ENCODE data around the gene MYH10.

Gene MYH10

DNA sequence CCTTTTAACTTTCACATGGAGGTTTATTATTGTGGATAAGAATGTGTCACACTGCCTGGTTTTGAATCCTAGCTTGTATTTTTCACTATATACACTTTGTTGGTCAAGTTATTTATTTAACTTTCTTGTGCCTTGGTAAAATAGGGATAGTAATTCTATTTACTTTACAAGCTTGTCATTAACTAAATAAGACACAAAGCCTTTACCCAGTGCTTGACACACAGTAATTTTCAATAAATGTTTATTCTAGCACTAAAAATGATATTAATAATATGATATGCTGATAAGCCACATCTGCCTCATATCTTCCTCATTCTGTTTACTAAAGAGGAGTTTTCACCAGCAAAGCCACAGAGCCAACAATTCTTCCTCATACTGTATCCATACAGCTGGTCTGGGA, 27.8 kb downstream of the MYH10 start:
- no peak for DNase-seq

- no peak for DNase-seq
Measured at GRCh38 chr17:8599351-8600011, 31.0 kb downstream of the MYH10 start.

- no peak for DNase-seq
Measured at GRCh38 chr17:8598913-8599312, 31.6 kb downstream of the MYH10 start.

- DNase-seq, result no peak
Measured at GRCh38 chr17:8593830-8594229, 36.7 kb downstream of the MYH10 start.

GRCh38 chr17:8593276-8593675, 37.2 kb downstream of the MYH10 start:
- no peak for DNase-seq

DNA sequence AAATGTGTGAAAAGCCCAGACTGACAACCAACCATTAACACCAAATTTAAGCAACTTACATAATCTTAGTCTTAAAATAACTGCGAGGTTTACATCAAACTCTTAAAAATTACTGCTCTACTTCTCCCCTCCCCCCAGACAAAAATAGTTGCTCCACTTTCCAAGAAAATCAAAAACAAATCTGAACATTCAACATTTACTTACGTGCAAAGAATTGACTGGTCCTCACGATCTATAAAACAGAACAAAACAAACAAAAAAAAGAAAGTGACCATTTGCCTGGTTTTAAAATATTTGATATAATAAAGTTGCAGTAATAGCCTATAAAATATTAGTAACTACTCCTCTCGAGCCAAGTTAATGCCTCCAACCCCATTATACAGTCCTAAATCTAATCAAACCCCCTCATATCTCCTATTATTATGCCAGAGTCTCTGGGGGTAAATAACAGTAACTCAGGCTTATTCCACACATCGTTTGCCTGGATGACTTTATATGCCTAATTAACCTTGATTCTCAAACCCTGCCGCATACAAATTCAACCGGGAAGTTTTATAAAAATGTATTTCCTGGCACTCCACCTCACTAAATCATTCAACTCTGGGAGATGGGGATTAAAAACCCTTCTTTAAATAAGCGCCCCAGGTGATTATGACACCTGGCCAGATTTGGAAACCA, 41.5 kb downstream of the MYH10 start:
- no peak for DNase-seq

DNA sequence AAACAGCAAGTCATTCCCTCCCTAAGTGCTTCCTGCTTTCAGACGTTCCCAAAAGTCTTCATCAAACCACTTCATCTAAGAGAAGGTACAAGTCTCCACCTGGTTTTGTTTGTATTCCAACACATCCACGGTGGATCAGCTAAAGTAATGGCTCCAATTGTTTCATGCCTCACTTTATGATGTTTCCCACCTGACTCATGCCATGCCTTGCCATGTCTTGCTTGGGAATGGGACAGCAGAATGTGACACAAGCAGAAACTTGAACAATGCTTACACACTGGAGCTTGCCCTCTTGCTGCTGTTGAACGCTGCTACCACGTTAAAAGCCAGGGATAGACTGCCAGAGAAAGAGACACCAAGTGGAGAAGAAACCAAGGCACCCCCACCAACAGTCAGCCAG, 43.8 kb downstream of the MYH10 start:
- no peak for DNase-seq

DNA sequence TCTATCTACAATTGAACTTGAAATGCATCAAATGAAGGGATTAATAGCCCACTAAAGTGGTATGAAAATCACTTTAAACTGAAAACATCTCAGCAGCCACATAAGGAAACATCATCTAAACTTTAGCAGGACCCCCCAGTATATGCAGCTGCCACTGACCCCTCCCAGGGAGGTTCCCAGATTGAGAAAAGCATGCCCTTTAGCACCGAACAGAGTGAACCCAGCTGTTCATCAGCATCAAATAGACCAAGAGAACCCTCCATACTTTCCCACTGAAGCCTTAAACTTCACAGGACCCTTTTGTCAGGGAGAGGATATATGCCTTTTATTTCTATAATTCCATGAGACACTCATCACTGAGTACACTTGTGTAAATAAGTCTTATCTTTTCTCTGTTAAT, 44.6 kb downstream of the MYH10 start:
- DNase-seq, result no peak

DNA sequence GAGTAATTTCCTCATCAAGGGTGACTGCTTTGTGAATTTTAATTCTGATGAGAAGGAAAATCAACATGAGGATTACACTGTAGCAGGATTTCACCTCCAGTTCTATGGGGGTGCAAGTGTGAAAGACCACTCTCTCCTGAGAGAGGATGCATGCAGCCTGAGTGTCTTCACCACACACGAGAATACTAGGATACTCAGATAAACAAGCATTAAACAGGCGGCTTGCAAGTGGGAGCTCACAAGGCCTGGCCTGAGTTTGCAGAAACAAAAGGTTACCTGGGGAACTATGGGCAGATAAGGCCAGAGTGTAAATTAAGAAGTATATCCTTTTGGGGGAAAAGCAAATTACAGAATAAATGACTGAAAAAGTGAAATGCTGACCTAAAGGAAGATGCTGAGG, 46.6 kb downstream of the MYH10 start:
- no peak for DNase-seq

DNA sequence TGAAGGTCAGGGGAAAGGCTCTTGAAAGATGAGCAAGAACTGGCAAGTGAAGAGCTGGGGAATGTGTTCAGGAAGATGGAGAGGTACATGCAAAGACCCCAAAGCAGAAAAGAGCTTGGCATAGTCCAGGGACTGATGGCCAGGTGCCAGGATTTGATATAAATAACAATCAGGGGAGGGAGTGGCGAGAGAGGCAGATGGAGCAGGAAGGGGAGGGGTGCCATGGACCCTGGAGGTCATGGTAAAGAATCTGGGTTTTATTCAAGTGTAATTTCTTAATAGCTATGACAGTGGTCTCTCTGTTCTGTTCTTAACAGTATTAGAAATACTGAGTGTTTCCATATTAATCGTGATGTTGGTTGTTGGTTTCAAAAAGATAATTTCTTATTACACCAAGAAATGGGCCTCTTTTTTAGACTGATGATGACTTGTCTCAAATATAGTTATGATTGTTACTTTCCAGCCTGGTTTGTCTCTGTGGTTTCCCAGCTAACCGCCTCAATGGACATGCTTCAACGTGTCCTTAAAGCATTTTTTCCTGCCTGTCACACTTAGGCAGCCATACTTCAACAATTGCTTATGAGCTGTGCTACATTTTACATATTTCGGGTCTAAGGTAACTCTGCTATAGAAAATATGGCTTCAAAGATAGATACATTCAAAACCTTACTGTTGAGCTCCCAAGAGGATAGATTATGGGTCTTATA, 49.4 kb downstream of the MYH10 start:
- no peak for DNase-seq

DNA sequence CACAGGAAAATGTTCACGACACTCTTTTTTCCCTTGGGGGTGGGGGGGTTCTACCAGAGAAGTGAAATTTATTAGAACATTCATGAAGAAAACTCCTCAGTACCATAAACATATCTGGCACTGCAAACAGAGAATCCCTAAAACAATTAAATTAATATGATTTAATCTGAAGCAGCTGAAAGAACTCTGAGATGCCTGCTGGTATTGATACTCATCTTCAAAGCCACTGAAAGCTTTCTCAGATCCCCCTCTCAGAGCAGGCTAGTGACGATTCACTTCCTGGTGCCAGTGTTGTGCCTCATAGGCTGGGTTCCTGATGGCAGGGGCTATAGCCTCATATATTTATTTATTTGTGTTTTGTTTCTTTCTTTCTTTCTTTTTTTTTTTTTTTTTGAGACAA, 52.7 kb downstream of the MYH10 start:
- no peak for DNase-seq

DNA sequence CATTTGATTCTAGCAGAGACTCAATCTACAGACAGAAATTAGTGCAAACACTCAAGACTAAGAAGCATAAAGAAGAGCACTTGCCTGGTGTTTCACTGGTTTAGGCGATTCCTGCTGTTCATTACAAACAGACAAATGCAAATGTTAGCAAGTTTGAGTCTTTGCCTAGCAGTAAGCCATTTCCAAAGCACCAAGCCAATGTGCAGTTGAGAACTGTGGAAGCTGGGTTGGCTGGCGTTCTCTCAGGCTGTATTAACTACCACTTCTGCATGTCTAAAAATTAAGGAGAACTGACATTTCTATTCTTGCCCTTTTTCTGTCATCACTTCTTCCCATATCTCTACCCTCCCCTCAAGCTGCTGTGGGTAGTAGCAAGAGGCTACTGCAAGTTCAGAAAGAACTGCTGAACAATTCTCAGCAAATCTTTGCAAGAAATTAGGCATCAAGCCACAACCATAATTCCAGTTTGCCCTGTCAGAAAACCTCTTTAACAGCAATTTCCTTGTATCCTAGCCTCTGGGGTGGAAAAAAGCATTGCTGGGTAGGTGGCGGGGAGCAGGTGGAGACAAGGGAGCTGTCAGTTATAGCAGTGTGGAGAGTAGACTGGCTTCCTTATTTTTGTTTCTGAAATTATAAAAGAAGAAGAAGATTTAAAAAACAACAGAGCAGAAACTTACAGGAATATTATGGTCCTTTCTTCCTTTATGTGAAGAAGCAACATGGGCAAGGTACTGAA, 53.8 kb downstream of the MYH10 start:
- no peak for DNase-seq

GRCh38 chr17:8574687-8575086, 55.8 kb downstream of the MYH10 start:
- no peak for DNase-seq

GRCh38 chr17:8572764-8573163, 57.8 kb downstream of the MYH10 start:
- no peak for DNase-seq

GRCh38 chr17:8563981-8564602, 66.4 kb downstream of the MYH10 start:
- no peak for DNase-seq

GRCh38 chr17:8563024-8563776, 67.3 kb downstream of the MYH10 start:
- no peak for DNase-seq

DNA sequence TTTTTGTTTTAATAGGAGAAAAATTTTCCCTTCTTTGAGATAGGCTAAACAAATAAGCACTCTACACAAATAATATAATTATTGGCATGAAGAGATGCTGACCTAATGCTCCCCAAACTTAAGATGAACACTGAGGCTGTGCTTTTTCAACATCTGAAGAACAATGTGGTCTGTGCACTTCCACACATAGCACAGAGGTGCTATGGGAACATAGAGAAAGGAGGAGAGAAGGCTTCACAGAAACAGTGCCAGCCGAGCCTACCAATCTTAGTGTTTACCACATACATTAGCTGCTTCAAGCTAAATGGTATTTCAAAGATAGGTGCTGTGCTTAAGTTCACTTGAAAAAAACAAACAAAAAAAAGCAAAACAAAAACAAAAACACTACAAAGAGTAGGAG, 72.4 kb downstream of the MYH10 start:
- DNase-seq, result no peak

- DNase-seq, result no peak
Measured at GRCh38 chr17:8557176-8557806, 73.2 kb downstream of the MYH10 start.

DNA sequence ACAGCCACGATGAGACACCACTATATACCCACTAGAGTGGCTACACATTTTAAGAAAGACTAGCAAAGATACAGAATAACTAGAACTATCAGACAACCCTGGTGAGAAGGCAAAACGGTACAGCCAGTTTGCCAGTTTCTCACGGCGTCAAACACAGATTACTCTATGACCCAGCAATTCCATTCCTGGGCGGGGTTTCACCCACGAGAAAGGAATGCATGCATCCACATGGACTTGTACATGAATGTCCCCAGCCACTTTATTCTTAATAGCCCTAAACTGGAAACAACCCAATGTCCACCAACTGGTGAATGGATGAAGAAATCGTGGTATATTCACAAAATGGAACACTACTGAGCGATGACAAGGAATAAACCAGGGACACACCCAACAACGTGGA, 74.5 kb downstream of the MYH10 start:
- no peak for DNase-seq

- no peak for DNase-seq
Measured at GRCh38 chr17:8555062-8555461, 75.5 kb downstream of the MYH10 start.

GRCh38 chr17:8552577-8553320, 77.8 kb downstream of the MYH10 start:
- no peak for DNase-seq

Measured in CD4-positive, alpha-beta T cell treated with Interleukin-6 for 4 hours (primary cell).